Caco-2 (cell line): ENCODE data around the gene MMP13. TPM values are rescaled to one million over a fixed set of nuclear protein-coding genes. Genes with fewer than 3 reads are reported as not detected.
"Not testable (repeated sequence)": the region's sequence is repeated elsewhere in the genome, so short reads cannot be mapped to it uniquely, and the experiment has no call there.

ENCODE experiments used
- BruUV-seq: library from RNA; stranded (reverse); fragments of 400-500 nt; replicated peaks from 2 replicates; lab custom pipeline; 2021; lab: Mats Ljungman, UMichigan
- CTCF ChIA-PET: fragments of 300-600 bp; sonication (Branson Sonifier 250); formaldehyde crosslinking; loops from one replicate; lab custom pipeline; 2022; ENCODE audit warnings: antibody characterized with exemption; lab: Charles Lee
- POLR2A ChIA-PET: fragments of 300-600 bp; sonication (Branson Sonifier 250); formaldehyde crosslinking; loops from one replicate; lab custom pipeline; 2022; ENCODE audit warnings: antibody characterized with exemption; lab: Charles Lee
- DNase-seq, 2 experiments: peaks; one replicate each; pipeline versions ENCODE4 v3.0.0 to v3.0.0-alpha.2; 2020 to 2022
- H3K27me3 ChIP-seq: replicated peaks from 2 replicates; pipeline ENCODE4 v1.6.0; 2011; ENCODE audit warnings: low read length; ENCODE audit not compliant: control insufficient read depth, insufficient read depth
- H3K36me3 ChIP-seq: 2 replicates; pipeline ENCODE4 v1.5.1; 2011; ENCODE audit warnings: low read length; ENCODE audit not compliant: control insufficient read depth, insufficient read depth
- H3K4me1 ChIP-seq: fragments of 250-450 bp; sonication (Bioruptor Pico); 2 replicates; pipeline ENCODE4 v1.5.1; 2020; ENCODE audit warnings: mild to moderate bottlenecking
- H3K4me3 ChIP-seq: 2 replicates; pipeline ENCODE4 v1.5.1; 2011; ENCODE audit warnings: low read depth, mild to moderate bottlenecking, control low read depth, low read length
- H3K9me3 ChIP-seq: fragments of 250-450 bp; sonication (Bioruptor Pico); 2 replicates; pipeline ENCODE4 v1.5.1; 2020; ENCODE audit warnings: mild to moderate bottlenecking, moderate library complexity
- H3K27ac Mint-ChIP-seq: one replicate; pipeline ENCODE4 v1.8.0; 2022; ENCODE audit warnings: mixed read lengths; ENCODE audit not compliant: unreplicated experiment
- H3K27me3 Mint-ChIP-seq: one replicate; pipeline ENCODE4 v1.8.0; 2022; ENCODE audit warnings: mixed read lengths; ENCODE audit not compliant: insufficient read depth, unreplicated experiment
- H3K36me3 Mint-ChIP-seq: one replicate; pipeline ENCODE4 v1.8.0; 2022; ENCODE audit warnings: mild to moderate bottlenecking, mixed read lengths; ENCODE audit not compliant: insufficient read depth, unreplicated experiment
- H3K4me1 Mint-ChIP-seq: one replicate; pipeline ENCODE4 v1.8.0; 2022; ENCODE audit warnings: low read depth, mixed read lengths; ENCODE audit not compliant: unreplicated experiment
- H3K4me3 Mint-ChIP-seq: one replicate; pipeline ENCODE4 v1.8.0; 2022; ENCODE audit warnings: mild to moderate bottlenecking, moderate library complexity, mixed read lengths; ENCODE audit not compliant: unreplicated experiment
- H3K9me3 Mint-ChIP-seq: one replicate; pipeline ENCODE4 v1.8.0; 2022; ENCODE audit warnings: mixed read lengths; ENCODE audit not compliant: unreplicated experiment
- intact Hi-C: fragments of 100-400 bp; cut with micrococcal nuclease; formaldehyde crosslinking; loops from one replicate; pipeline ENCODE4 v1.10.0; 2022; ENCODE audit not compliant: unreplicated experiment
- total RNA-seq: library from RNA; stranded (reverse); gene quantifications from 2 replicates; pipeline ENCODE4 v1.2.3, GENCODE V29; 2022
- TF ChIP-seq, protein P1 (sequence below), 2 experiments: fragments of 200-600 bp in 1 of 2; IDR thresholded peaks; 1 replicate in 1 of 2; 2 replicates in 1 of 2; pipeline versions ENCODE4 v1.5.1 to v1.8.0; 2011 to 2022; ENCODE audit warnings: antibody characterized with exemption in 1 of 2, control low read depth in 1 of 2, inconsistent platforms in 1 of 2, low read depth in 1 of 2, low read length in 1 of 2, mild to moderate bottlenecking in 1 of 2, moderate library complexity in 1 of 2; ENCODE audit not compliant: insufficient read depth in 1 of 2, severe bottlenecking in 1 of 2, unreplicated experiment in 1 of 2

Gene MMP13
- total RNA-seq, 1 experiment from 2014 or later: not detected

DNA sequence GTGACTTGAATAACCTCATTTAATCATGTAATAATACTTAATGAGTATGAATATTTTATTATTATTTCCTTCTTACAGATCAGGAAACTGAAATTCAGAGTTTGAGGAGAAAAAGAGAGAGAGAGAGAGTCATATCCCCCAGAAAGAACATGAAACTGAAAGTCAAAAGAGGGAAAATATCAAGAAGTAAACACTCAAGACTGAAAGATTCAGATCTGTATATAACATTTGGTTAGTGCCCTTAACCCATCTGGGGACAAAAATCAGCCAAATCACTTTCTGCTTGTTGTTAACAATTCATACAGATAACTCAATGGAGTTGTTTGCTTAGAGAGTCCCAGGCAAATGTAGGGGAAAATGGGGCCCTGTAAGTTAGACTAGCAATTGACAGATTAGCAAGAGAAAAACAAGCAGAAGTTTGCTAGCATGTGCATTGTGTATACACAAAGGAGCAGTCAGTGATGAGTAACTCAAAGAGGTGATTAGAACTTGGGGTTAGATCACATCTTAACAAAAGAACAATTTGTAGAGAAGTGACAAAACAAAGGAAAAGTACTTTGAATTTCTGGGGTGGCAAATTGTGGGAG is 25.9 kb upstream of the MMP13 start:
- no peaks in the 10 kb centered on the region for H3K4me1 Mint-ChIP-seq
- Histone ChIP-seq H3K4me1 (no peaks in the 10 kb centered on the region), H3K27me3 (no peaks in the 10 kb centered on the region), H3K9me3 (no peaks in the 10 kb centered on the region), H3K36me3 (no peaks in the 10 kb centered on the region), H3K4me3 (no peak overlapping the region)
- no peaks in the 10 kb centered on the region for H3K9me3 Mint-ChIP-seq
- no peak for DNase-seq
- no TSS peak for BruUV-seq
- no peaks in the 10 kb centered on the region for H3K27me3 Mint-ChIP-seq
- ChIA-PET POLR2A (no interaction called here), CTCF (no interaction called here)
- TF ChIP-seq, protein P1, sequence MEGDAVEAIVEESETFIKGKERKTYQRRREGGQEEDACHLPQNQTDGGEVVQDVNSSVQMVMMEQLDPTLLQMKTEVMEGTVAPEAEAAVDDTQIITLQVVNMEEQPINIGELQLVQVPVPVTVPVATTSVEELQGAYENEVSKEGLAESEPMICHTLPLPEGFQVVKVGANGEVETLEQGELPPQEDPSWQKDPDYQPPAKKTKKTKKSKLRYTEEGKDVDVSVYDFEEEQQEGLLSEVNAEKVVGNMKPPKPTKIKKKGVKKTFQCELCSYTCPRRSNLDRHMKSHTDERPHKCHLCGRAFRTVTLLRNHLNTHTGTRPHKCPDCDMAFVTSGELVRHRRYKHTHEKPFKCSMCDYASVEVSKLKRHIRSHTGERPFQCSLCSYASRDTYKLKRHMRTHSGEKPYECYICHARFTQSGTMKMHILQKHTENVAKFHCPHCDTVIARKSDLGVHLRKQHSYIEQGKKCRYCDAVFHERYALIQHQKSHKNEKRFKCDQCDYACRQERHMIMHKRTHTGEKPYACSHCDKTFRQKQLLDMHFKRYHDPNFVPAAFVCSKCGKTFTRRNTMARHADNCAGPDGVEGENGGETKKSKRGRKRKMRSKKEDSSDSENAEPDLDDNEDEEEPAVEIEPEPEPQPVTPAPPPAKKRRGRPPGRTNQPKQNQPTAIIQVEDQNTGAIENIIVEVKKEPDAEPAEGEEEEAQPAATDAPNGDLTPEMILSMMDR (IDR thresholded peaks at IDR 0.05; ENCODE audit: insufficient read depth in 1 of 2, low read depth in 1 of 2, low read length in 1 of 2, severe bottlenecking in 1 of 2, unreplicated experiment in 1 of 2): no peak
- H3K27ac Mint-ChIP-seq: no peak overlapping the region
- intact Hi-C loops: no loop called here
- H3K4me3 Mint-ChIP-seq: no peak overlapping the region
- no peaks in the 10 kb centered on the region for H3K36me3 Mint-ChIP-seq

DNA sequence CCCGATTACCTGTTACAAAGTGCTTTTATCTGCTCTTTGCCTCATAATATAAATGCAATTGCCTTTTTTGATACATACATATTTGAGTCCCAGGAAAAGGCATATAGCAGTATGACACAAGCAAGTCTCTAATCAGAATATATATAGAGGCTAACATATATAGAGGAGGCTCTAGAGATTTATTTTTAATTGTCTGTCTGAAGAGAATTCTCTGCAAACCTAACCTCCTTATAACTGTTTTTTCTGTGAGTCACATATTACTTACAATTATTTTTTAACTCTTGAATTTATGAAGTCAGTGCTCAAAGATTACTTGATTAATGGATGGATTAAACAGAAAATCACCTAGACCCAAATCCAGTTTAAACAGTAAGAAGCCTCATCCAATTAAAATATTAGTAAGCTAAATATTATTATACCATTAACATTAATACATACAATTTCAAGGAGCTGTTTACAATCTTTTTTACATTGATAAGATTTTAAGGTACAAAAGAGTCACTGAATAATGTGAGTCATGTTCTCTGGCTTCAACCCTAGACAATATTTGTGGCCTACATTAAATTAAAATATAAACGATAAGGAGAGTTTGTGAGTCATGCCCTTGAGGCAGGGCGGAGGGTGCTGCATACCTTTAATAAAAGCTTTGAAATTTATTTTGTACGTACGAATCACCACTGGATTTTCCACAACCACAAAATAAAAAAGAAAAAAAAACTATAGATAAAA is 19.2 kb upstream of the MMP13 start:
- ChIA-PET CTCF (no interaction called here), POLR2A (no interaction called here)
- H3K9me3 Mint-ChIP-seq: no peaks in the 10 kb centered on the region
- Histone ChIP-seq H3K9me3 (no peaks in the 10 kb centered on the region), H3K36me3 (no peaks in the 10 kb centered on the region), H3K4me3 (no peak overlapping the region), H3K27me3 (no peaks in the 10 kb centered on the region), H3K4me1 (no peaks in the 10 kb centered on the region)
- no peak for DNase-seq
- no TSS peak for BruUV-seq
- no peak overlapping the region for H3K4me3 Mint-ChIP-seq
- no peaks in the 10 kb centered on the region for H3K4me1 Mint-ChIP-seq
- intact Hi-C loops: no loop called here
- peaks cover 3% of the 10 kb centered on the region for H3K27me3 Mint-ChIP-seq
- H3K36me3 Mint-ChIP-seq: no peaks in the 10 kb centered on the region
- TF ChIP-seq, protein P1 (IDR thresholded peaks at IDR 0.05; ENCODE audit: insufficient read depth in 1 of 2, low read depth in 1 of 2, low read length in 1 of 2, severe bottlenecking in 1 of 2, unreplicated experiment in 1 of 2): no peak
- H3K27ac Mint-ChIP-seq: no peak overlapping the region

DNA sequence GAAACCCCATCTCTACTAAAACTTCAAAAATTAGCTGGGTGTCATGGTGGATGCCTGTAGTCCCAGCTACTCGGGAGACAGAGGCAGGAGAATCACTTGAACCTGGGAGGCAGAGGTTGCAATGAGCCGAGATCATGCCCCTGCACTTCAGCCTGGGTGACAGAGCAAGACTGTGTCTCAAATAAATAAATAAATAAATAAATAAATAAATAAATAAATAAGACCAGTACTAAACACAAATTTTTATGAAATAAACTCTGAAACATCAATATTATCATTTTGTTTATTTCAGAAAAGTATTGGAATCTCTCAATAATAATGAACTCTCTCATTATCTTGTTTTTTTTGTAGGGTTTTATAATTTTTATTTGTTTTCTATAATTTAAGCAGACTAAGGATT is 18.2 kb upstream of the MMP13 start:
- H3K4me3 ChIP-seq, H3K9me3 ChIP-seq, H3K36me3 ChIP-seq, H3K4me1 ChIP-seq, POLR2A ChIA-PET, DNase-seq, H3K4me1 Mint-ChIP-seq, intact Hi-C loops, H3K36me3 Mint-ChIP-seq, H3K4me3 Mint-ChIP-seq, CTCF ChIA-PET, H3K27me3 ChIP-seq, BruUV-seq, H3K27me3 Mint-ChIP-seq, H3K9me3 Mint-ChIP-seq, H3K27ac Mint-ChIP-seq: not testable (repeated sequence)
